MCF 10A (cell line): ENCODE data around the gene FAM151A. TPM values are rescaled to one million over a fixed set of nuclear protein-coding genes. Genes with fewer than 3 reads are reported as not detected.

Experiments used
- BruUV-seq: library from RNA; stranded (reverse); fragments of 400-500 nt; replicated peaks from 2 replicates; lab custom pipeline; 2021; lab: Mats Ljungman, UMichigan
- CTCF ChIA-PET: fragments of 300-600 bp; sonication (Branson Sonifier 250); formaldehyde crosslinking; extraction: SDS; loops from one replicate; lab custom pipeline; 2021; ENCODE audit warnings: antibody characterized with exemption, inconsistent platforms; lab: Yijun Ruan, JAX
- POLR2A ChIA-PET: fragments of 300-600, 350-650 bp; sonication (Branson Sonifier 250); formaldehyde crosslinking; extraction: SDS; loops from one replicate; lab custom pipeline; 2020; ENCODE audit warnings: antibody characterized with exemption, inconsistent platforms; lab: Yijun Ruan, JAX
- DNase-seq: peaks from one replicate; pipeline ENCODE4 v3.0.0-alpha.2; 2018; ENCODE audit not compliant: unreplicated experiment
- H3K27ac Mint-ChIP-seq: one replicate; pipeline ENCODE4 v1.8.0; 2022; ENCODE audit warnings: mild to moderate bottlenecking, low read depth, mixed read lengths; ENCODE audit not compliant: unreplicated experiment
- H3K27me3 Mint-ChIP-seq: one replicate; pipeline ENCODE4 v1.8.0; 2022; ENCODE audit warnings: mixed read lengths; ENCODE audit not compliant: insufficient read depth, unreplicated experiment
- H3K36me3 Mint-ChIP-seq: one replicate; pipeline ENCODE4 v1.8.0; 2022; ENCODE audit warnings: mild to moderate bottlenecking, moderate library complexity, mixed read lengths; ENCODE audit not compliant: insufficient read depth, unreplicated experiment
- H3K4me1 Mint-ChIP-seq: one replicate; pipeline ENCODE4 v1.8.0; 2022; ENCODE audit warnings: mixed read lengths; ENCODE audit not compliant: insufficient read depth, unreplicated experiment
- H3K4me3 Mint-ChIP-seq: one replicate; pipeline ENCODE4 v1.8.0; 2022; ENCODE audit warnings: mild to moderate bottlenecking, moderate library complexity, mixed read lengths; ENCODE audit not compliant: unreplicated experiment
- H3K9me3 Mint-ChIP-seq: one replicate; pipeline ENCODE4 v1.8.0; 2022; ENCODE audit warnings: mixed read lengths; ENCODE audit not compliant: unreplicated experiment
- CTCF ChIP-seq: fragments of 200-600 bp; IDR thresholded peaks from one replicate; pipeline ENCODE4 v1.8.0; 2022; ENCODE audit warnings: antibody characterized with exemption, mild to moderate bottlenecking; ENCODE audit not compliant: unreplicated experiment
- intact Hi-C: fragments of 100-400 bp; cut with micrococcal nuclease; formaldehyde crosslinking; loops from 2 replicates; pipeline ENCODE4 v1.14.1; 2022
- total RNA-seq: library from RNA; stranded (reverse); gene quantifications from 2 replicates; pipeline ENCODE4 v1.2.3, GENCODE V29; 2022

FAM151A gene
- total RNA-seq, 1 experiment from 2014 or later = not detected

GRCh38 chr1:54651608-54652007 lies 28.3 kb upstream of the FAM151A start:
- TF ChIP-seq CTCF = no peak
- no TSS peak for BruUV-seq
- Mint-ChIP-seq H3K27me3 (peaks cover 34% of the 10 kb centered on the region), H3K4me3 (no peak overlapping the region), H3K36me3 (no peaks in the 10 kb centered on the region), H3K9me3 (no peaks in the 10 kb centered on the region), H3K27ac (no peak overlapping the region), H3K4me1 (no peaks in the 10 kb centered on the region)
- intact Hi-C loops = no loop called here
- ChIA-PET POLR2A (no interaction called here), CTCF (no interaction called here)
- DNase-seq = no peak

GRCh38 chr1:54650417-54650816 lies 27.1 kb upstream of the FAM151A start:
- H3K36me3 Mint-ChIP-seq = no peaks in the 10 kb centered on the region
- intact Hi-C loops = no loop called here
- DNase-seq = no peak
- CTCF ChIA-PET = no interaction called here
- POLR2A ChIA-PET = no interaction called here
- no peak overlapping the region for H3K27ac Mint-ChIP-seq
- no peak for TF ChIP-seq CTCF
- H3K27me3 Mint-ChIP-seq = peaks cover 34% of the 10 kb centered on the region
- no TSS peak for BruUV-seq
- H3K4me3 Mint-ChIP-seq = no peak overlapping the region
- no peaks in the 10 kb centered on the region for H3K9me3 Mint-ChIP-seq
- H3K4me1 Mint-ChIP-seq = no peaks in the 10 kb centered on the region

- no peak for TF ChIP-seq CTCF
- CTCF ChIA-PET = no interaction called here
- no peaks in the 10 kb centered on the region for H3K4me1 Mint-ChIP-seq
- no peaks in the 10 kb centered on the region for H3K36me3 Mint-ChIP-seq
- no peak overlapping the region for H3K27ac Mint-ChIP-seq
- intact Hi-C loops = no loop called here
- H3K27me3 Mint-ChIP-seq = peaks cover 34% of the 10 kb centered on the region
- DNase-seq = no peak
- H3K4me3 Mint-ChIP-seq = no peak overlapping the region
- BruUV-seq = no TSS peak
- POLR2A ChIA-PET = no interaction called here
- H3K9me3 Mint-ChIP-seq = no peaks in the 10 kb centered on the region
Observed at GRCh38 chr1:54649921-54650320, 26.6 kb upstream of the FAM151A start.

GRCh38 chr1:54649130-54649898 lies 26.0 kb upstream of the FAM151A start:
- H3K36me3 Mint-ChIP-seq = no peaks in the 10 kb centered on the region
- H3K4me3 Mint-ChIP-seq = no peak overlapping the region
- no peak for DNase-seq
- H3K4me1 Mint-ChIP-seq = no peaks in the 10 kb centered on the region
- no TSS peak for BruUV-seq
- no peak overlapping the region for H3K27ac Mint-ChIP-seq
- ChIA-PET POLR2A (interaction anchor here (0.7 kb wide), 1 partner anchor 37 kb away, joined by 3 read pairs; no protein-coding TSS in a partner anchor), CTCF (no interaction called here)
- no peaks in the 10 kb centered on the region for H3K9me3 Mint-ChIP-seq
- intact Hi-C loops = no loop called here
- H3K27me3 Mint-ChIP-seq = peaks cover 34% of the 10 kb centered on the region
- no peak for TF ChIP-seq CTCF
